Right ventricle myocardium superior (tissue), 1 donor: ENCODE data around the gene SRPX. TPM values are rescaled to one million over a fixed set of nuclear protein-coding genes. Genes with fewer than 3 reads are reported as not detected.

Experiments
- ATAC-seq: fragments of 200-7000 bp; cut with Tn5 transposase; one replicate; pipeline ENCODE4 v1.9.1; 2020; ENCODE audit warnings: mild to moderate bottlenecking; ENCODE audit not compliant: poor library complexity
- DNase-seq: peaks from one replicate; pipeline ENCODE4 v3.0.0-alpha.2; 2020
- intact Hi-C: fragments of 100-400 bp; cut with DNase I; formaldehyde crosslinking; loops from one replicate; pipeline ENCODE4 v1.11.2; 2022
- total RNA-seq: library from RNA; stranded (reverse); fragmentation: NEBNext Ultra II Directional; extraction: Animal tissue kit (Norgen Biotek cat#: 25700); gene quantifications from one replicate; pipeline ENCODE4 v1.2.1, GENCODE V29; 2021
- donor health status: DM: no; HTN: yes; CAD: no; lungs with severe emphysema.

The SRPX gene
- total RNA-seq, 1 donor from 2014 or later: 36.1 TPM

- DNase-seq: no peak
- ATAC-seq: no peak
- intact Hi-C loops: no loop called here
Measured at GRCh38 chrX:38154818-38155217, 65.9 kb downstream of the SRPX start.

- DNase-seq (no peak), ATAC-seq (no peak)
- intact Hi-C loops: no loop called here
Measured at GRCh38 chrX:38154340-38154739, 66.3 kb downstream of the SRPX start.

GRCh38 chrX:38151441-38151840, 69.2 kb downstream of the SRPX start:
- ATAC-seq: no peak
- no peak for DNase-seq
- intact Hi-C loops: no loop called here

DNA sequence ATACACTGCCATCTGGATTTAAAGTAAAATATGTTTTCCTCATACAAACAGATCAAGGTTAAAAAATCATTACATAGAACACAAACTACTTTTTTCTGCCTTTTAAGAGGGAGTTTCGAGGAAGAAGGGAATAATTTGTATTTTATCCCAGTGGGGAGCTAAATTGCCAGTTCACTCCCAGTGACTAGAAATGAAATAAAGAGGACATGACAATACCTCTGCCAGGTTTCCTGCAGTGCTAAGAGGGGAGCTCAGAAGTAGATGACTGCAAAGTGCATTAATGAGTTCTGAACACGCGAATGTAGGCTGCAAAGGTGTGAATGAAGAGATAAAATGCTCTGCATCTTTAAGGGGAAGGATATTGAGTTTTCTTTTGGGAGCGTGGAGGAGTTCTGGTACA, 69.7 kb downstream of the SRPX start:
- DNase-seq (no peak), ATAC-seq (no peak)
- intact Hi-C loops: no loop called here

- ATAC-seq (no peak), DNase-seq (no peak)
- intact Hi-C loops: no loop called here
Measured at GRCh38 chrX:38149016-38149415, 71.7 kb downstream of the SRPX start.

GRCh38 chrX:38142610-38143009, 78.1 kb downstream of the SRPX start:
- peak; percentile 57 for ATAC-seq
- DNase-seq: no peak
- intact Hi-C loops: no loop called here

GRCh38 chrX:38138900-38139299, 81.8 kb downstream of the SRPX start:
- DNase-seq: no peak
- no peak for ATAC-seq
- intact Hi-C loops: no loop called here

DNA sequence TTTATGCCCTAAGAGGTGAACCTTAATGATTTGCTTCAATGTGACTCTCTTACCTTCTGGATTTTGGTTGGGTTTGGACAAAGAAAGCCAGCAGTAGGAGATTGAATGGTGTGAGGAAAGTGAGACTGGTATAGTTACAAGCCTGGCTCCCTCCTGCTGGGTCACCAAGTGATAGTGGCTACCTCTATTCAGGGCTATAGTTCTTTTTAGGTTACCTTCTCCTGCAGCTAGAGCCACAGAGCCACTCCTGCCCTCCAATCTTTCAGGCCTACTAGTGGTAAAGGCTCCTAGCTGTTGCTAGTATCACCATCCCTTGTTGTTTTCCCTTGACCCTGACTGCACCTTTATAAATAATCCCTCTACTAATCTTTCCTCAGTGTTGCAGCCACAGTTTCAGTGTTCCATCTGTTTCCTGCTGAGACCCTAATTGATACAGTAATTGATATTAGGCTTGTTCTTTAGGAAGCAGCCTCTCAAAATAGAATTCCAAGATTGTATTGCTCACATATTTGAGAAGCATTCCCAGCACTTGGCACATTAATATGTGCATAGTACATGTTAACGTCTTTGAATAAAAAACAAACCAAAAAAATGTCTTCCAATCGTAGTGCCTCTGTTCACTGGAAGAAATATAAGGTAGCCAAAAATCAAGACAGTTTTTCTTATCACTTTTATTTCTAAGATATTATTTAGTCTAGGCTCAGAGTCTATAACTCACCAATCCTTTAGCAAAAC, 82.3 kb downstream of the SRPX start:
- no peak for DNase-seq
- ATAC-seq: no peak
- intact Hi-C loops: no loop called here

DNA sequence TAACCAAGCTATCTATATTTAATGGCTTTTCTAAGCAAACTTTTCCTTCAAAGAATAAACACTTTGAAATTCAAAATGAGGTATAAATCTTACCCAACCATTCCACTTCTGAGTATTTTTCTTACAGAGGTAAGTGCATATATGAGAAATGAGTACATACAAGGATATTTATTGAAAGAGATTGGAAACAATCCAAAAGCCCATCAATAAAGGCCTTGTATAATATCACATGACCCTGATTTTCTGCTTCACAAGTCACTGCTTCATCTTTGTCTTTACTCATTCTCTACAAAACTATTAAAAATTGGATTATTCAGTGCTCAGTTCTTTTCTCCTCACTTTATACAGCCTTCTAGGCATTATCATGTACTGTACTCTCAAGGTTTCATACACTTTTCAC, 91.3 kb downstream of the SRPX start:
- ATAC-seq: no peak
- no peak for DNase-seq
- intact Hi-C loops: no loop called here

DNA sequence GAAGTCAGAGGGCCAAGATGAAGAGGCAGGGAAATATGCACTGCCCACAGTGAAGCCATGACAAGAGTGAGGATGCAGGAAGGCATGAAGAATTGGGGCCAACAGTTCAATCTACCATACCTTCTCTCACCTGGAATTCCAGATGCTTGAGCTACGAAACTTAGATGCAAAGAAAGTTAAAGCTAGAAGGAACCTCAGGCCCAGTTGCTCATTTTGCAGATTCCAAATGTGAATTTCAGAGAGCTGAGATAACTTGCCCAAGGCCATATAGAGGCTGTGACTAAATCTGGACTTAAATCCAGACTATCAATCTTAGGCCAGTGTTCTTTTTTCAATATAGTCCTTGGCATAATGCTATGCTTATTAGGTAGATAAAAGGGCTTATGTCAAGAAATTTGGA, 92.7 kb downstream of the SRPX start:
- DNase-seq: no peak
- no peak for ATAC-seq

GRCh38 chrX:38126179-38126578, 94.5 kb downstream of the SRPX start:
- ATAC-seq: no peak
- intact Hi-C loops: no loop called here
- no peak for DNase-seq

More for the DNA sequence above, 92.7 kb downstream of the SRPX start:
- intact Hi-C loops: no loop called here

DNA sequence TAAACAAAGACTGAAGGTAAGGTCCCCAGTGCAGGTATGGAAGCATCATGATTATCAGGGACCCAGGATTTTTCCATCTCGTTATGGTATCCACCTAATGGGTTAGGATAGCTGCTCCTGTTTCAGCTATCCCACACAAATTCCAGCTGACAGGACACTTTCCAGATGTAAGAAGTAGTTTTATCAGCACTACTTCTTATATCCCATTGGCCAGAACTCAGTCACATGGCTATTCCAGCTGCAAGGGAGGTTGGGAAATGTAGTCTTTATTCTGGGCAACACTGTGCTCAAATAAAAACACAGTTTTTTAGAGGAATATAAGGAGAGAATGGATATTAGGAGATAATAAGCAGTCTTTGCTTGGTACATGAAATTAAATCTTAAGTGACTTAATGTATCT, 96.7 kb downstream of the SRPX start:
- ATAC-seq: no peak

GRCh38 chrX:38117485-38117884, 103.2 kb downstream of the SRPX start:
- intact Hi-C loops: no loop called here
- ATAC-seq (no peak), DNase-seq (no peak)

More for the DNA sequence above, 96.7 kb downstream of the SRPX start:
- intact Hi-C loops: no loop called here
- no peak for DNase-seq

- intact Hi-C loops: no loop called here
- ATAC-seq (no peak), DNase-seq (no peak)
Measured at GRCh38 chrX:38116706-38117105, 104.0 kb downstream of the SRPX start.

- no peak for ATAC-seq
- DNase-seq: no peak
- intact Hi-C loops: no loop called here
Measured at GRCh38 chrX:38112566-38112965, 108.1 kb downstream of the SRPX start.

- DNase-seq (no peak), ATAC-seq (no peak)
- intact Hi-C loops: no loop called here
Measured at GRCh38 chrX:38111196-38111595, 109.5 kb downstream of the SRPX start.

DNA sequence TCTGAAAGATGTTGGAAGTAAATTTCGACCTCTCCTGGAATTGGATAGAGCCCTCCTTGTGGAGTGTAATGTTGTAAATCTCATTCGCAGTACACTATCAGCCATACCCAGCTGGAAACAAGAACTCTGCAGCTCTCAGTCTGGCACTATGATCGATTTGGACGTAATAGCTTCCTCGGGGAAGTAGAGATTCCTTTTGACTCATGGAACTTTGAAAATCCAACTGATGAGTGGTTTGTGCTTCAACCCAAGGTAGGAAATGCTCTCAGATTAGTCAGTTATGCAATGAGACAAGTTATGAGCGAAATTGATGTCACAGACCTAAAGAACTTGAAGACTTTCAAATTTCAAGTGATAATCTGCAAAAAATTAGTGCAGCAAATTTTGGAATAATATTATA, 110.4 kb downstream of the SRPX start:
- no peak for ATAC-seq
- intact Hi-C loops: no loop called here
- no peak for DNase-seq

GRCh38 chrX:38109042-38109898, 111.4 kb downstream of the SRPX start:
- ATAC-seq: no peak
- no peak for DNase-seq
- intact Hi-C loops: no loop called here

- intact Hi-C loops: no loop called here
- DNase-seq (no peak), ATAC-seq (no peak)
Measured at GRCh38 chrX:38108364-38108763, 112.3 kb downstream of the SRPX start.

- ATAC-seq (no peak), DNase-seq (no peak)
- intact Hi-C loops: no loop called here
Measured at GRCh38 chrX:38106991-38107655, 113.5 kb downstream of the SRPX start.
